Glomerular visceral epithelial cell (primary cell): ENCODE data around the gene OAF.

Source experiments
- DNase-seq: peaks from one replicate; pipeline ENCODE4 v3.0.0-alpha.2; 2016; ENCODE audit errors: extremely low spot score

Gene OAF

DNA sequence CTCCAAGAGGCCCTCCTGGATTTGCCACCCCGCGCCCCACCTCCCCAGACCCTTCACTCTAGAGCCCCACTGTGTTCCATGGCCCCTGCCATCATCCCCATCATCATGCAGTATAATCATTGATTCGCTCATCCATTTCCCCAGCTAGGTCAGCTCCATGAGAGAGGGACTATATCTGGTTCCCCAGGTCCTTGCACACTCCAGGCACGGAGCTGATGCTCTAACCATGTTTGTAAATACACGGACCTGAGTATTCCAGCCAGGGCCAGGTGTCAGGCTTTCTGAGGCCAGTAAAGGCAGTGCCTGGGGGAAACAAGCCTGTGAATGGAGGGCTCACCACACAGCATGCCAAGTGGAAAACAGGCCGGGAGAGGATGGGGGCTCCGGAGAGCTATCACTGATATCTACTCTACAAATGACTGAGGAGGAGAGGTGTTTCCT, 27.1 kb upstream of the OAF start:
- no peak for DNase-seq

DNA sequence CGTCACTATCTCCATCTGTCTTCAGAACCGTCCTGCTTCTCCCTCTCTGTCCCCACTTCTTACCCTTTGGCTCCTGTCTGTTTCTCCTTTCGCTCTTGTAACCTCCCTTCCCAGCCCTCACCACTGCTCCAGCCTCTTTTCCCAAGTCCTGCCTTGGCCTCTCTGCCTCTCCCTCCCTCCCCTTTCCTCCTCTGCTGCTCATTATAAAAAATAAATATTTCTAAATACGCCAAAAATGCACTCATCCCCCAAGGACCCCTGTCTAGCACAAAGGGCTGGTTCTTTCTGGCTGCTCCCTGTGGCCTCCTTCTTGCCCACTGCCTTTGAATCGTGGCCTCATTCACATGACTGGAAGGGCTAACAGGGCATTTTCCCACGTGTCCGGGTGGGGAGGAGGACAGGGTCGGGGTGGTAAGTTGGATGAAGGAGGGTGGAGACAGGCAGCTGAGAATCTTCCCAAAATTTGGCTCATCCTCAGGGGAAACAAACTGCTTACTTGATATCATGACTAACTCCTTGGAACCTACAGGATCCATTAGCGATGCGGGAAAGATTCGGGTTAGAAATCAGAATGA, 26.4 kb upstream of the OAF start:
- DNase-seq: no peak

DNA sequence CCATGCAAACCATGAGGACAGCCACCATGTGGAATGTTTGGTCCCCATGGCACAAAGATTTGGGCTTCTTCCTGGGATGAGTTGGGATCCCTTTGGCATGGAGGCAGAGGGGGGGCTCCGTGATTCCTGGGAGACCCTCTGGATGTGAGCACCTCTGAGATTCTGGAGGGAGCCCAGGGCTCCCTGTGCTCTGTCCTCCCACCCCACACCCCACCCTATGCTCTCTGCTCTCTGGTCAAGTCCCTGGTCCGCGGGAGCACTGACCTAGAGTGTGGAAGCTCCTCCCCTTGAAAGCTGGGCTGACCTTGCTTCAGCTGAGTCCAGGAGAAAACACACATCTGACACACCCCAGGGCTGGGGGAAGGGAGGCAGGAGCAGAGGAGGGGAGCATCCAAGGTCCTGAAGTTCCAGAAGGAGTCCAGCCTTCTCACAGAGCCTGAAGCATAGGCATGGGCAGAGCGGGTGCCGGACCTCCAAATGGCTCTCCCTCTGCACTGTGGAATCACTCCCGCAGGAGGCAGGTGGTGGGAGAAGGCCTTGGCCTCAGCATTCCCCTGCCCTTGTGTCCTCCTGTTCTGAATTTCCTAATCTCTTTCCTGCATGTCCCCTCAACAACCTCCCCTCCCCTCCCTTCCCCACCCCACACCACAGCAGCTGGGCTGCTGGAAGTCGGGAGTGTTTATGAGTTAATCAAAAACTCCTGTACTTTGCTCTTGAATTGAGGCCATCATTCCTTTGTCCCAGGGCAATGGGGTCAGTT, 25.7 kb upstream of the OAF start:
- peak; percentile 20 for DNase-seq

DNA sequence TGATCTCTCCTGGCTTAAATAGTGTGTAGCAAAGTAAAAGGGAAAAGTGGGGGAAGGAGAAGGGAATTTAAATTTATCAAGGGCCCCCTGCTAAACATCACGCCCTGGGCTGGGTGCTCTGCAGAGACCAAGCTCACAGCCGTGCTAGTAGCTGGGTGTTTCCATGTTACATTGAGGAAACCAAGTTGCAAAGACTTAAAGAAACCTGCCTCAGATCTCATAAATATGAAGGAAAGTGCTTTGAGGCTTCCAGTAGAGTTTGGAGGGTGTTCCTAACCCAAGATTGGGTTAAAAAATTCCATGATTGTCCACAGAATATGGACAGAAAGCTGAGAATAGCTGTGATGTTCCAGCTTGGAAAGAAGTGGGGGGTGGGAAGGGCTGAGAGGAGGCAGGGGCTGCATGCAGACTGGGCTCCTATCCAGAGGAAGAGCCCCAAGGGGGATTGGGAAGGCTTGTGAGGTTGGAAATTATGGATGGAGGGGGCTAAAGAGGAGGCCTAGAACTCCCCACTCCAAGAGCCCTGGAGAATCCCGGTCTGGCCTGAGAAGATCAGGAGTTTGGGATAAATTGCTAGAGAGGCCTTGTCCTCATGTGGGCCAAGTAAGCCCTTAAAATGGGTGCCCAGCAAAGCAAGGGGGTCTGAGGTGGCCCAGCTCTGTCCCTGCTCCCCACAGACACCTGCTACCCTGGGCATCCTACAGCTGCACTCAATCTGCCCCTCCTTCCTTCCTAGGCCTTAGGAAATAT, 25.0 kb upstream of the OAF start:
- DNase-seq: no peak

DNA sequence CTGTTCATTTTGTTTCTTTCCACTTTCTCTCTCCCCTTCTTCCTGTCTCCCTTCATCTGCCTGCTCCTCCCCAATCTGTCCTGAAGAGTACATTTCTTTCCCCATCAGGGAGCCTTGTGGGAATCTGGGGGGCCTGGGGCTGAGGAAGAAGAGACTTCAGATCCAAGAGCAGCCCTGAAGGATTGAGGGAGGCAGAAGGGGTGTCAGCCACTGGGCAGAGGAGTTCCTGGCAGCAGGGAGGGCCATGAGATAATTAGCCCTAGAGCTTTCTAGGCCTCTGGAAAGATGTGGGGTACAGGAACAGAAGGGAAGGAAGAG, 24.4 kb upstream of the OAF start:
- no peak for DNase-seq

DNA sequence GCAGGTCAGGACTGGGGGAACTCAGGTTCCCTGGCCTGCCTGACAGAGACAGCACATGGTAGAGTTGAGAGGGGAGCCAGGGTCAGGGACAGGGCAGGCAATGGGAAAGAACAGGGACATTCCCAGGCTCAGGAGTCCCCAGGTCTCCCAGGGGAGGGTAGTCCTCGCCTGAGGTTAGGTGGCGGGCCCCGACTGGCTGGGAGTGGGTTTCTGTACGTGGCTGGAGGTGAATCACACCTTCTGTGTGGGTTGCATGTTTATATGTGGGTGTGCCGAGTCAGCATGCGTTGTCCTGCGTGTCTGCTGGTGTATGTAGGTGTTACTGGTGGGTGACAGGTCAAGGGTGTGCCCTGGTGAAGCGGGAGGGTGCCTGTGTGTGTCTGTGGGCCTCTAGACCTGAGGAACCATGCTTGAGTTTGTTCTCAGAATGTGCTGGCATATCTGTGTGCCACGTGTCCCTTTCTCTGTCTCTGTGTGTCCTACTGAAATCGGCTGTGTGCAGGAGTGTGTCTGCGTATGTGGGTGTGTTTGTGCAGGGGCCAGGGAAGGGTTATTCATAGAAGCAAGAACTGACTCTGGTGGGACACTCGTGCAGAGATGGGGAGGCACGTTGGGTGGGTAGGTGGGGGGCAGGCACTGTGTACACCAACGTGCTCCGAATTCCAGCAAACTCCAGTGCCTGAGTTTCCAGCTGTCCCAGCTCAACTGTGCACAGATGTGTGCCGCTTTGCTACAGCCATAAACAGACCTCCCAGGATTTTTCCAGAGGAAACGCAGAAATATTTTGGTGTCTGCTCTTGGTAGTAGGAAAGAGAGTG, 23.8 kb upstream of the OAF start:
- DNase-seq: peak; percentile 19

DNA sequence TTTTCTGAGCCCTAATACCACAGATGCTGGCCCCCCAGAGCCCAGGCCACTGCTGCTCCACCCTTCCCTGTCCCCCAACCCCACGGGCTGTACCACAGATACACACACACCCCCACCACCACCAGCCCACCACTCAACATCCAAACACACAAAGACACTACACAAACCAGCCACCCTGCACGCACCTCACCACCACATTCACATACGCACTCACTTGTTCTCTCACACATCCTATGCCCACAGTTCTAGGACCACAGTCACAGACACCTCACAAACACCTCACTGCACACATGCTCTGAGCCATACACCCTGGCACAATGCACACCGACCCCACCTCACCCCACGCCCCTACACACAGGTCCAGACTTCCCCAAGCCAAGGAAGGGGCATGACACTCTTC, 22.5 kb upstream of the OAF start:
- no peak for DNase-seq

DNA sequence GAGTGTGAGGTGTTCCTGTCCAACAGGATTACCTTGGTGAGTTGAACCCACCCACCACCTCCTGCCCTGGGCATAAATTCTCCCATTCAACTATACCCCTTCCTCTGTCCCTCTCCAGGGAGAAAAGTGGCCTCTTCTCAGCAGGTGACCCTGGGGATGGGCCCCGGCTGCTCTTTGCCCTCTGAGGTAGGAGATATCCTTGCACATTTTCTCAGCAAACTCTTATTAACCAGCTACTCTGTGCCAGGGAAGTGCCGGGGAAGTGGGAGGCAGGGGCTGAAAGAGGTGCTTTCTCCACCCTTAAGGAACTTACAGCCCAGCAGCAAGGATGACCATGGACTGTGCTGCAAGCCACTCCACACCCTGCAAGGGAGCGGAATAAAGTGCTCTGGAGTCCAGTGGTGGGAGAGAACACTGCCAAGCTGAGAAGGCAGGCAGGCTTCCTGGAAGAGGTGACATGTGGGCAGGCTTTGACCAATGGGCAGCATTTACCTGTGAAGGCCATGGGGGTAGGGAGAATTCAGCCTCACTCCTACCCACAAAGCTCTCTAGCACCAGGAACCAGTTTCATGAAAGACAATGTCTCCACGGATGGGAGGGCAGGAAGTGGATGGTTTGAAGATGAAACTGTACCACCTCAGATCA, 21.9 kb upstream of the OAF start:
- no peak for DNase-seq

DNA sequence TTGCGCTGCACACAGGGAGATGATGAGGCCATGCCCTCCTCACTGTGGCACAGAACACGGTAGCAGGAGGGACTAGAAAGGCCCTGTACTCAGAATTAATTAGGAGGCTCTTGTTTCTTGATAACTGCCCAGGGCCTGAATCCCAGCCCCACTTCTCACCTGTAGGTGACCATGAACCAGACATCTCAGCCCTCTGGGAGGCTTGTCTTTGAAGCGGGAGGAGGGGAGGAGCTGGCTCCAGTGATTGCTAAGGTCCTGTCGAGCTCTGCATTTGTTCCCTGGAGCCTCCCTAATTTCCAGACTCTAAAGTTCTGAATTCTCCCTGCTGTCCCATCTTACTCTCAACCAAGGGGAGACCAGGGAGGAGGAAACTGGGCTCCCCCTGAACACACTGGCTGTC, 19.8 kb upstream of the OAF start:
- no peak for DNase-seq

DNA sequence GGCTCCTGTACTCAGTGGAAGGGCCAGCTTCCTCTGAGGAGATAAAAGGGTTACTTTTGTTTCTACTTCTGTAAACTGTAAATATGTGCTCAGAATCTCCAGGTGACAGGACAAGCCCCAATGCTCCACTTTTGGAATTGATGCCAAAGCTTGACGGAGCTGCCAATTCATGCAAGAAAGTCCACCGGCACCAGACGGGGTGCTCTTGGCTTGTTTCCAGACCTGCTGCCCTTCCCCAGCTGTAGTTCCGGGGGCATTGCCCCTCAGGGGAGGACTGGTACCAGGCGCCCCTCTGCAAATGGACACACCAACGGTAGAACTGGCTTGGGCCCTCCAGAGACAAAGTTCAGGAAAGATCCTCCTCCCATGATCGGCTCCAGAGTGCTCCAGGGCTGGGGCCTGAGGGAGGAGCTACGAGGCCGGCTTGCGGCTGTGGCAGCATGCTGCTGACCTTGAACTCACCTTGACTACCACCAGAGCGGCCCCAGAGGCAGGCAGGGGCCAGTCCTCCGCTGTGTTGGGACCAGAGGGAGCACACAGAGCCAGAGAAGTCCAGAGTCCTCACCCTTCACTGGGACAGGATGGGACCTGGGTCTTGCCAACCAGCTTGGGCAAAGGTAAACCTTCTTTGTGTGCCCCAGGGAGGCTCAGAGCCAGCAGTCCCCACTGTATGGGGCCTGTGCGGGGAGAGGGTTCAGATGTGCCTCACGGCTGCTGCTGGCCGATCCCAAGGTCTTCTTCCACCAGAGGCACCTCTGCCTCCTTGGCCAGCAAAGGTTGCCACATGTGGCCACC, 17.8 kb upstream of the OAF start:
- DNase-seq: no peak

DNA sequence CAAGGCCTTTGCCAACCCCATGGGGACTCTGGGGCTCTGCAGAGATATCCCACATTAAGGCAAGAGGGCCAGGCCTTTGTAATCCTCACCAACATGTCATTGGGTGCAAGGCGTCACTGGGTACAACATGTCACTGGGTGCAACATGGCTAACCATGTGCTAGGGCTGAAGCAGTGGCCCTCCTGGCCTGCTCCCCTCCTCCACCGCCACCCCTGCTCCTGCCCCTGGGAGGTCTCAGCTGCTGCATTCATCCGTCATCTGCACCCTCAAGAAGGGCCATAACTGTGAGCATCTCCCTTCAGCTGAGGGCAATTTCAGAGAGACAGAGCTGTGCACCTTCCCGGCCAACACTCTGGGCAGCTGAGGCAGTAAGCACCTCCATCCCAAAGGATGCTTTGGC, 16.7 kb upstream of the OAF start:
- no peak for DNase-seq

DNA sequence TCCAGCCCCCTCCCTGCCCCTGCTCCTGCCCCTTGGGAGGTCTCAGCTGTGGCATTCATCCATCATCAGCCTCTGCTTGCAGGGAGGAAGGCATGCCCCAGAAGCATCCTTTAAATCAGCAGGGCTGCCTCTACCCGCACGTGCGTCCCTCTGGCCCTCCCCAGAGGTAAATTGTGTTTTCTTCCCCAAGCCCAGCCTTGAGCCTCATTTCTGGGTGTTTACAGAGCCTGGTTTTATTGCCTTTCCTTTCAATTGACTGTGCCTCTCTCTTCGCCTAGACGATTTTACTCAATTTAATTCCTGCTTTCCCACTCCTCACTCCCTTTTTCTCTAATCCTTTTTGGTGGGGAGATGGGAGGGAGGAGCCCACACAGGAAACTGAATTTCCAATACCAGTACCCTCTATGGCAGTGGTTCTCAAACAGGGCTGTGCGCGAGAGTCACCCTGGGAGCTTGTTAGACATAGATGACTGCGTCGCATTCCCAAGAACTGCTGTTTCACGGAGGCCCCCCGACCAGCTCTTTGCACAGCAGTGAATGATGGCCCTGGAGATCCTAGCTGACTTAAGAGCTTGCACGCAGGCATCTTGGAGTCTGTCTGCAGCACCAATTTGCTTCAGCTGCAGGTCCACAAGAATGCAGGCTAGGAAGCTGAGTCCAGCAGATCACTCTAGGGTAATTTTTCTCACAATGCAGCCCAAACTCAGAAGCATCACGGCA, 15.1 kb upstream of the OAF start:
- no peak for DNase-seq

DNA sequence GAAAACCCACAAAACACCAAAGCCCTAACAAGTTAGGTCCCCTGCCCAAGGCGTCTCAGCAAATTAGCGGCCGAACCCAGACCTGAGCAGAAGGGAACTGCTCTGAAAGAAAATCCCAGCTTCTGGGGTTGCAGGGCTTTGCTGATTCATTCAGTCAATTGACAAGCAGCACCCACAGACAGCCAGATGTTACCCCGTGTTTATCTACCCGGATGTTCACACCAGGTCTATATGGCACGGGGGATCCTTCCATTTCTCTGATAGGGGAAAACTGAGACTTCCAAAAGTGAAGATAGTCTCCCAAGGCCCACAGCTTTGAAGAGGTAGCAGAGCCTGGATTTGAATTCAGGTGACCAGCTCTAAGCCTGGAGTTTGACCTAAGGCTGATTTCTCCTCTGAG, 14.0 kb upstream of the OAF start:
- DNase-seq: no peak

DNA sequence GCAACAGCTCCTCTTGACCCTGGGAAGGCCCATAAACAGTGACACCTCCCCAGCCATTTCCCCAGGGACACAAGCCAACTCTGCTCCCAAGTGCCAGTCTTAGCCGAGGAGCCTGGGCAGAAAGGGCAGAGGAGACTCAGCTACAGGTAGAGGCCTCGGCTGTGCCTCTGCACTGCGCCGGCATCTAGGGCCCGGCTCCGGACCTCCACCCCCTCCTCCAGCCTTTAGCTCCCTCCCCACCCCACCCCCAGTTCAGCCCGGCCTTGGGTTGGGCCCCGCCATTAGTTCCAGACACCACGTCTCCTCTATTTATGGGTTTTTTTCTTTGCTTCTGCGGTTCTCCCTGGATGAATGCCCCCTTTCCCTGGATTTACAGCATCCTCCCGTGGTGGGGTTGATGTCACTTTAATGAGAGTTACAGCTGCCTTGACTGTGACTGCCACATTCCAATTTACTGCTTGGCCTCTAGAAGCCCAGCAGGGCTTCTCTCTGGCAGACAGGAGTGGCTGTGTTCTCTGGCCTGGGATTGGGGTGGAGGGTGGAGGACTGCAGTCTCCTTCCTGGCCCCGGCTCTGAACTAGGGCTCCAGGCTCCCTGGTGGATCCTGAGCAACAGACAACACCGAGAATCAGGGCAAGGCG, 13.5 kb upstream of the OAF start:
- DNase-seq: no peak

DNA sequence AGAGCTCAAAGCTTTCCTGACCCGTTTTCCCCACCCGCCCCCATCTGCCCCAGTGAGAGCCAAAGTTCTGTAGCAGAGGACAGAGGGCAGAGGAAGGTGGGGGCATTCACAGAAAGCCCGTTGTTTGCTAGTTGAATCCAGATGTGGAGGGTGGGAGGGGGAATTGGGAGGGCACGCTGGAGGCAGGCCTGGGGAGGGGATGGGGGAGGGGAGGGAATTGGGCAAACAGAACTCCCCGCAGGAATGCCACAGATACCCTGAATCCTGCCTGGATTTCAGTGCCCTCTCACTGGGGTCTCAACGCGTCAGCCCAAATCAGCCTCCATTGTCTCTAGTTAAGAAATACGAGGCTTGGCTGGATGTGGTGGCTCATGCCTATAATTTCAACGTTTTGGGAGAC, 12.9 kb upstream of the OAF start:
- DNase-seq: no peak

DNA sequence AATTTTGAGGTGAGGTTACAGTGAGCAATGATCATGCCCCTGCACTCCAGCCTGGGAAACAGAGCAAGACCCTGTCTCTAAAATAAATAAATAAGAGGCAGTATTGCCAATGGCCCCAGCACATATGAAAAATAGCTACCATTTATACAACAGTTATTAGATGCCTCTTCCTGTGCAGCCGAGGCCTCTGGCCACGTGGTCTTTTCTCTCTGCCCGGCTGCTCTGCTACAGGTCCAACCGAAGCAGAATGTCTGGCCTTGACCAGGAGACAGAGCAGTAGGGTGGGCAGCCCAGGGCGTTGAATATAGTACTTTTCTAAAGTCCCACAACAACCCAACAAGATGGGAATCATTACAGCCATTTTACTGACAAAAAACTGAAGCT, 12.4 kb upstream of the OAF start:
- no peak for DNase-seq

DNA sequence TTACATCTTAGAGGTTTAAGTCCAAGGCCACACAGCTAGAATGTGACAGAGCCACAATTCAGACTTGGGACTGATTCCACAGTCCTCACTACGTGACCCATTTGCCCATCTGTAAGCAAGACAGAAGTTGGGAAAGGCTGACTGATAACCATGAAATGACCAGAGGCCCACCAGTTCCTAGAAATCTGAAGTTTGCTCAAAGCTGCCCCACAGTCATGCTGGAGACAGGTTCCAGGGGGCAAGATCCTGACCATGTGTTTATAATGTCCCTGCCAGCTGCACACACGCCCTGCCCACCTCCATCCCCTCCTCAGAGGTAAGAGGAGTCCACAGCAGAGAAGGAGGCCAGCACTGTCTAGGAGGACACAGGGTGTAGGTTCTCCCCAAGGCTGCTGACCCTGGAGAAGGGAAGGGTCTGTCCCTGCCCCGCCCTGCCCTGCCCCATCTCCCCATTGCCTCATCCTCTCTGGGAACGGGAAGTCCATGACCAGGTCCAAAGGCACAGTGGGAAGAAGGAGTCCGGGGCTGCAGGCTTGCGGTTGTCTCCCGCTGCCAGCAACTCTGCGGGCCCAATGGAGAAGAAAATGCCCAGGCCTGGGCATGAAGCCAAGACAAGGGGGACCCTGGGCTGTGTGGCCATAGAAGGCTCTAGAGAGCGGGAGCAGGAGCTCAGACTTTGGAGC, 11.9 kb upstream of the OAF start:
- no peak for DNase-seq

DNA sequence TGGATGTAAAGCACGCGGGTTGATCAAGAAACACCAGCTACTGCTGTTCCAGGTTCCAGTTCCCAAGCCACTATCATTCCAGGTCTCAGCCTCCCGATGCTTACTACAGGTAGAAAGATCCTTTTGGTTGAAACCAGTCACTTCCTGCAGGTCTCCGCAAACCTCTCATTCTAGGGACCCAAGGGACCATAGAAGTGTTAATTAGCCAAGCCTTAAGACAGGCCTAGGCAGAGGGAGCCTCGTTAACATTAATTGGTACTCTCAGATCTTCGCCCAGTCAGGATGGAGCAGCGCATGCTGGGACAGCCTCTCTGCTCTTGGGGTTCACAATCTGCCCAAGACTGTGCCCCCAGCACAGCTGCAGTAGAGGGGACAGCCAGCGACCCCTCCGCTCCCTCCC, 11.2 kb upstream of the OAF start:
- no peak for DNase-seq

DNA sequence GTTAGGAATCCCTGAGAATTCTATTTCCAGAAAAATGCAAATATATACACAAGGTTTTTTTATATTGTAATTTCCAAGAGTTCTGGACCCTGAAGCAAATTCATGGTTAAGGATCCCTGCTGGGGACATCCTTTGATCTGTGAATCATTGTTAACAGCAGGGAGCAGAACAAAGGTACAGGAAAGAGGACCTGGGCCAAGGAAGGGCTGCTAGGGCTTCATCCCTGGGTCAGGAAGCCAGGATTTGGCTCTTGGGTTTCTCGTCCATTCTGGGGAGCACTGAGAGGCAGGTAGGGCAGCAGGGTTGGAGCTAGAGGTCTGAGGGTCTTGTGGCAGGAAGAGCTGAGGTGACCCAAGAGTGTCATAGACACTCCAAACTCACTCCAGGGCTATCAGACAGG, 10.2 kb upstream of the OAF start:
- DNase-seq: no peak
